ENCODE results near the gene IL22RA1.

Gene IL22RA1

GRCh38 chr1:24165500-24165899 lies 22.6 kb upstream of the IL22RA1 start:
- Histone ChIP-seq H3K9me3 (ENCODE audit: control insufficient read depth in 2 of 2, low read length in 2 of 2) (no peaks in the 10 kb centered on the region), H3K36me3 (ENCODE audit: control insufficient read depth in 2 of 2, insufficient read depth in 2 of 2, low read length in 2 of 2) (no peaks in the 10 kb centered on the region), H3K9ac (ENCODE audit: low read length in 2 of 2) (no peak overlapping the region), H3K27me3 (ENCODE audit: control insufficient read depth in 1 of 2, insufficient read depth in 2 of 2, low read length in 2 of 2) (peaks cover under 1 to 5% of the 10 kb centered on the region in 2 donors), H3K4me1 (ENCODE audit: control insufficient read depth, insufficient read depth, low read length) (no peaks in the 10 kb centered on the region), H3K27ac (ENCODE audit: low read length) (no peak overlapping the region), H3K4me3 (ENCODE audit: low read length in 2 of 2) (no peak overlapping the region)

GRCh38 chr1:24164004-24164403 lies 21.1 kb upstream of the IL22RA1 start:
- Histone ChIP-seq H3K4me1 (ENCODE audit: control insufficient read depth, insufficient read depth, low read length) (no peaks in the 10 kb centered on the region), H3K27ac (ENCODE audit: low read length) (no peak overlapping the region), H3K4me3 (ENCODE audit: low read length in 2 of 2) (no peak overlapping the region), H3K36me3 (ENCODE audit: control insufficient read depth in 2 of 2, insufficient read depth in 2 of 2, low read length in 2 of 2) (no peaks in the 10 kb centered on the region), H3K9me3 (ENCODE audit: control insufficient read depth in 2 of 2, low read length in 2 of 2) (no peaks in the 10 kb centered on the region), H3K27me3 (ENCODE audit: control insufficient read depth in 1 of 2, insufficient read depth in 2 of 2, low read length in 2 of 2) (no peaks in the 10 kb centered on the region), H3K9ac (ENCODE audit: low read length in 2 of 2) (no peak overlapping the region)

DNA sequence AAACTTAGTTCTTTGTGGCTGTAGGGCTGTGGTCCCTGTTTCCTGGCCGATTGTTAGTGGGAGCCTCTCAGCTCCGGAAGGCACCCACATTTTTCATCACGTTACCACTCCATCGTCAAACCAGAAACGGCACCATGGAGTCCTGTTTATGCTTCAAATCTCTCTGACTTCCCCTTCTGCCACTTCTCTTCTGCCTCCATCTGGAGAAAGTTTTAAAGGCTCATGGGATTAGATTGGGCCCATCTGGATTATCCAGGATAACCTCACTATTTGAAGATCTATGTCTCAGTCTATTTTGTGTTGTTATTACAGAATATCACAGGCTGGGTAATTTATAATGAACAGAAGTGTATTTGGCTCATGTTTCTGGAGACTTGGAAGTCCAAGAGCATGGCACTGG lies 19.3 kb upstream of the IL22RA1 start:
- H3K4me1 ChIP-seq (ENCODE audit: control insufficient read depth, insufficient read depth, low read length): no peaks in the 10 kb centered on the region
- no peak overlapping the region for H3K4me3 ChIP-seq (ENCODE audit: low read length in 2 of 2)
- H3K9ac ChIP-seq (ENCODE audit: low read length in 2 of 2): no peak overlapping the region
- no peaks in the 10 kb centered on the region for H3K27me3 ChIP-seq (ENCODE audit: control insufficient read depth in 1 of 2, insufficient read depth in 2 of 2, low read length in 2 of 2)
- no peaks in the 10 kb centered on the region for H3K36me3 ChIP-seq (ENCODE audit: control insufficient read depth in 2 of 2, insufficient read depth in 2 of 2, low read length in 2 of 2)
- H3K9me3 ChIP-seq (ENCODE audit: control insufficient read depth in 2 of 2, low read length in 2 of 2): no peaks in the 10 kb centered on the region
- H3K27ac ChIP-seq (ENCODE audit: low read length): no peak overlapping the region

- no peaks in the 10 kb centered on the region for H3K36me3 ChIP-seq (ENCODE audit: control insufficient read depth in 2 of 2, insufficient read depth in 2 of 2, low read length in 2 of 2)
- no peak overlapping the region for H3K9ac ChIP-seq (ENCODE audit: low read length in 2 of 2)
- no peaks in the 10 kb centered on the region for H3K9me3 ChIP-seq (ENCODE audit: control insufficient read depth in 2 of 2, low read length in 2 of 2)
- no peak overlapping the region for H3K4me3 ChIP-seq (ENCODE audit: low read length in 2 of 2)
- H3K27me3 ChIP-seq (ENCODE audit: control insufficient read depth in 1 of 2, insufficient read depth in 2 of 2, low read length in 2 of 2): no peaks in the 10 kb centered on the region
- no peaks in the 10 kb centered on the region for H3K4me1 ChIP-seq (ENCODE audit: control insufficient read depth, insufficient read depth, low read length)
- H3K27ac ChIP-seq (ENCODE audit: low read length): no peak overlapping the region
These were observed 18.3 kb upstream of the IL22RA1 start for GRCh38 chr1:24161270-24161669.

GRCh38 chr1:24159366-24159765 lies 16.4 kb upstream of the IL22RA1 start:
- Histone ChIP-seq H3K36me3 (ENCODE audit: control insufficient read depth in 2 of 2, insufficient read depth in 2 of 2, low read length in 2 of 2) (no peaks in the 10 kb centered on the region), H3K9ac (ENCODE audit: low read length in 2 of 2) (no peak overlapping the region), H3K27me3 (ENCODE audit: control insufficient read depth in 1 of 2, insufficient read depth in 2 of 2, low read length in 2 of 2) (peaks cover 3% of the 10 kb centered on the region in 2 donors), H3K4me3 (ENCODE audit: low read length in 2 of 2) (no peak overlapping the region), H3K27ac (ENCODE audit: low read length) (no peak overlapping the region), H3K9me3 (ENCODE audit: control insufficient read depth in 2 of 2, low read length in 2 of 2) (no peaks in the 10 kb centered on the region), H3K4me1 (ENCODE audit: control insufficient read depth, insufficient read depth, low read length) (no peaks in the 10 kb centered on the region)

DNA sequence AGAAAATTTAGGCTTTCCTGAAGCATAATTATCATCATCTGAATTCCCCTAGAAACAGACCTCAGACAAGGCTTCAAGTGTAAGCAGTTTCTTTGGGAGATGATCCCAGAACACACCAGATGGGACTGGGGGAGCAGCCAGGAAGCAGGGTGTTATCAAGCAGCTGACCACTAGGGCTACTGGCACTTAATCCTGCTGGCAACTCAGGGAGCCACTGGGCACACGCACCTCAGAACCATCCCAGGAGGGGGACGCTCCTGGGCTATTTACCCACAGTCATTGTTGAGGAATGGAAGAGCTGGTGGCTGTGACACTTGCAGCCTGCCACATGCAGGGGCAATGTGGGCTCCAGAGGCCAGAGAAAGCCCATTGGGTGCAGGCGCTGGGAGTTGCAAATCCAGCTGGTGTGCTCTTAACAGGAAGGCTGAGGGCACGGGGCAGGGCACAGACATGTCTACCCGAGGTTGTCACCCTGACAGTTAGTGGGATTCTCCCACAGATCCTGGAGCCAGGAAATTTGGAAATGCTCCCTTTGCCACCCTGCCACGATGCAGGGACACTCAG lies 15.1 kb upstream of the IL22RA1 start:
- no peaks in the 10 kb centered on the region for H3K36me3 ChIP-seq (ENCODE audit: control insufficient read depth in 2 of 2, insufficient read depth in 2 of 2, low read length in 2 of 2)
- H3K4me1 ChIP-seq (ENCODE audit: control insufficient read depth, insufficient read depth, low read length): no peaks in the 10 kb centered on the region
- no peak overlapping the region for H3K27ac ChIP-seq (ENCODE audit: low read length)
- no peak overlapping the region for H3K9ac ChIP-seq (ENCODE audit: low read length in 2 of 2)
- H3K9me3 ChIP-seq (ENCODE audit: control insufficient read depth in 2 of 2, low read length in 2 of 2): no peaks in the 10 kb centered on the region
- peaks cover 3% of the 10 kb centered on the region in 2 donors for H3K27me3 ChIP-seq (ENCODE audit: control insufficient read depth in 1 of 2, insufficient read depth in 2 of 2, low read length in 2 of 2)
- H3K4me3 ChIP-seq (ENCODE audit: low read length in 2 of 2): no peak overlapping the region

DNA sequence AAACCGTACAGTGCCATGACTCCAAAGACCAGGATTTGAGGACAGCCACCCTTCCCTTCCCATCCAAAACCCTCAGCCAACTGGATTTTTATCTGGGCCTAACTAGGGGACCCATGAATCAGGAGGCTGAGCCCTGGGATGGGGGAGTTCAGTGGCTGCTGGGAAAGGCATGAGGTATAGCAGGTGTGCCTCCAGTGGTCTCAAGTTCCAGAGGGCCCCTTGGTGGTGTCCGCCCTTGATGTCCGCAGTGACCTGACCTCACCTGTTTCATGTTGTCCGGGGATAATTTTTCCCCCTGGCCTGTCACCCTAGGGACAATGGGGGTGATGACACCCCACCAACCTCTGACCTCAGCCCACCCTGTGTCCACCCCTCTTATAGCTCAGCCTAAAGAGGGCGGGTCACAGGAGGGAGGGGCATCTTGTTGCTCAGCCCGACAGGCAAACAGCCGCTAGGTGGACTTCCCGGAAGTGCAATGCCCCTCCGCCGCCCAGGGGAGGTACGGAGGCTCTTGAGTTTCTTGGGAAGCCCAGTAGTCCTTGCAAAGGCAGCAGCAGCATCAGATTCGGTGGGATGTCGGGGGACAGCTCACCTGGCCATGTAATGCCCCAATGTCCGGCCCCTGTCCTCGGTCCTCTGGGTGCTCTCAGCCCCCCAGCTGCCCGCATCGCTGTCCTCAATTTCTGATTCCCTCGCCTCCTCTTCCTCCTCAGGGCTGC lies 13.8 kb upstream of the IL22RA1 start:
- no peaks in the 10 kb centered on the region for H3K4me1 ChIP-seq (ENCODE audit: control insufficient read depth, insufficient read depth, low read length)
- H3K27ac ChIP-seq (ENCODE audit: low read length): no peak overlapping the region
- no peak overlapping the region for H3K4me3 ChIP-seq (ENCODE audit: low read length in 2 of 2)
- no peaks in the 10 kb centered on the region for H3K36me3 ChIP-seq (ENCODE audit: control insufficient read depth in 2 of 2, insufficient read depth in 2 of 2, low read length in 2 of 2)
- H3K9ac ChIP-seq (ENCODE audit: low read length in 2 of 2): no peak overlapping the region
- no peaks in the 10 kb centered on the region for H3K9me3 ChIP-seq (ENCODE audit: control insufficient read depth in 2 of 2, low read length in 2 of 2)
- H3K27me3 ChIP-seq (ENCODE audit: control insufficient read depth in 1 of 2, insufficient read depth in 2 of 2, low read length in 2 of 2): peaks cover 3 to 6% of the 10 kb centered on the region in 2 donors

- H3K4me3 ChIP-seq (ENCODE audit: low read length in 2 of 2): no peak overlapping the region
These were observed 12.3 kb upstream of the IL22RA1 start for GRCh38 chr1:24155011-24155782.

DNA sequence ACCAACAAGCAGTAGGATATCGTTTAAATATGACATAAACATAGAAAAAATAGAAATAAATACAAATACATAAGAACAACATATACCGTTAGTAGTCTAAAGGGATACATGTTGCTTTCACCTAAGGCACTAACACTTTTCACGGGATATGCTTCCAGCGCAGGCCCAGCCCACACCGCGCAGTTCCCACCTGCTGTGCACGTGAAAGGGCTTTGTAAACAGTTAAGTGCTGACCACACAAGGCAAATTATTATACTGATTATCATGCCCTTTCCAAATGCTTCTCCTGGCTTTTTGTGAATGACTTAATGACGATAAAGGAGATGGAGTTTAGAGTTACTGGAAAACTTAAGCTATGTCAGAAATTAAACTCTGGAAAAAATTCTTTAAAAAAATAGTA lies 11.3 kb upstream of the IL22RA1 start:
- no peaks in the 10 kb centered on the region for H3K36me3 ChIP-seq (ENCODE audit: control insufficient read depth in 2 of 2, insufficient read depth in 2 of 2, low read length in 2 of 2)
- peaks cover 23 to 27% of the 10 kb centered on the region in 2 donors for H3K27me3 ChIP-seq (ENCODE audit: control insufficient read depth in 1 of 2, insufficient read depth in 2 of 2, low read length in 2 of 2)
- no peak overlapping the region for H3K27ac ChIP-seq (ENCODE audit: low read length)
- H3K9ac ChIP-seq (ENCODE audit: low read length in 2 of 2): no peak overlapping the region
- no peak overlapping the region for H3K4me3 ChIP-seq (ENCODE audit: low read length in 2 of 2)
- H3K4me1 ChIP-seq (ENCODE audit: control insufficient read depth, insufficient read depth, low read length): peaks cover 2% of the 10 kb centered on the region
- no peaks in the 10 kb centered on the region for H3K9me3 ChIP-seq (ENCODE audit: control insufficient read depth in 2 of 2, low read length in 2 of 2)

More at GRCh38 chr1:24155011-24155782, 12.3 kb upstream of the IL22RA1 start:
- H3K9ac ChIP-seq (ENCODE audit: low read length in 2 of 2): peak overlapping the region in 1 of 2 donors; percentile 13
- H3K36me3 ChIP-seq (ENCODE audit: control insufficient read depth in 2 of 2, insufficient read depth in 2 of 2, low read length in 2 of 2): no peaks in the 10 kb centered on the region
- no peaks in the 10 kb centered on the region for H3K9me3 ChIP-seq (ENCODE audit: control insufficient read depth in 2 of 2, low read length in 2 of 2)
- peaks cover 16 to 19% of the 10 kb centered on the region in 2 donors for H3K27me3 ChIP-seq (ENCODE audit: control insufficient read depth in 1 of 2, insufficient read depth in 2 of 2, low read length in 2 of 2)
- no peak overlapping the region for H3K27ac ChIP-seq (ENCODE audit: low read length)
- H3K4me1 ChIP-seq (ENCODE audit: control insufficient read depth, insufficient read depth, low read length): peaks cover 2% of the 10 kb centered on the region

- Histone ChIP-seq H3K9me3 (ENCODE audit: control insufficient read depth in 2 of 2, low read length in 2 of 2) (no peaks in the 10 kb centered on the region), H3K4me1 (ENCODE audit: control insufficient read depth, insufficient read depth, low read length) (peaks cover 2% of the 10 kb centered on the region)
These were observed 9.9 kb upstream of the IL22RA1 start for GRCh38 chr1:24152631-24153494.

More at GRCh38 chr1:24152631-24153494, 9.9 kb upstream of the IL22RA1 start:
- Histone ChIP-seq H3K27ac (ENCODE audit: low read length) (no peak overlapping the region), H3K27me3 (ENCODE audit: control insufficient read depth in 1 of 2, insufficient read depth in 2 of 2, low read length in 2 of 2) (peaks cover 26 to 27% of the 10 kb centered on the region in 2 donors), H3K9ac (ENCODE audit: low read length in 2 of 2) (no peak overlapping the region), H3K4me3 (ENCODE audit: low read length in 2 of 2) (no peak overlapping the region), H3K36me3 (ENCODE audit: control insufficient read depth in 2 of 2, insufficient read depth in 2 of 2, low read length in 2 of 2) (no peaks in the 10 kb centered on the region)

All from stomach smooth muscle (tissue), 2 donors.